GM19438 (cell line): ENCODE results near the gene SYS1.

Experiments
- ATAC-seq: cut with Tn5 transposase; IDR thresholded peaks from one replicate; pipeline ENCODE4 v1.9.1; 2021; ENCODE audit warnings: low read depth; ENCODE audit not compliant: unreplicated experiment

SYS1 gene

DNA sequence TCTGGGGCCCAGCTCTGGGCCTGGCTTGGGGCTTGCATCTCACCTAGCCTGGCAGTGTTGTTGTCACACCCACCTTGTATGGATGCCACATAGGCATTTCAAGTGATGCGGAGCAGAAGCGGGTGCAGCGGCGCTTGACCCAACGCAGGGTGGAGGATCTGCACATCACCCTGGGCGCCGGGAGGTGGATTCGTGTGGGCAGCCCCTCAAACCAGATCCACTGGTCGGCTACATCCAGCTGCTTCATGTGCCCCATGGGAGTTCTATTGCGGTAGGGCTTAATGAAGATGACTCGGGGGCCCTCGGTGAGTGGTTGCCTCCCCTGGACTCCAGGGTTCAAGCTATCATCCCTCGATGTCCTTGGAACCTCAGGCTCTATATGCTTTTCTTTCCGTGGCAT is 12.0 kb downstream of the SYS1 start:
- ATAC-seq = no peak

DNA sequence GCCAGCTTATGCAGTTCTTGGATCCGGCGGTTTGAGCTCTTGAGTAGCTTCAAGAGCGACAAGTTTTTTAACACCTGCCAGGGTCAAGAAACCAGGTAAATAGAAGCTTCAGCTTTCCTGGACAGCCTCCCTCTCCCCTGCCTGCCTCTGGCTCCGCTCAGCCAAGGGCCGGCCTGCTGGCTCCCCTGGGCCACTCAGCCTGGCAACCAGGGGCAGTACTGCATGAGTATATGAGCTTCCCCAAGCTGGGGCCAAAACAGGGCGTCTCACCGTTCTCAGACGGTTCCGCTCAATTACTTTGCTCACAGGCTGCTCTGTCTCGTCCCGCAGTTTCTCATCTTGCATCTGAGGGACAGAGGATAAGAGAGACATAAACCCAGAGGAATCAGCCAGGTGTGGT is 14.3 kb downstream of the SYS1 start:
- no peak for ATAC-seq

DNA sequence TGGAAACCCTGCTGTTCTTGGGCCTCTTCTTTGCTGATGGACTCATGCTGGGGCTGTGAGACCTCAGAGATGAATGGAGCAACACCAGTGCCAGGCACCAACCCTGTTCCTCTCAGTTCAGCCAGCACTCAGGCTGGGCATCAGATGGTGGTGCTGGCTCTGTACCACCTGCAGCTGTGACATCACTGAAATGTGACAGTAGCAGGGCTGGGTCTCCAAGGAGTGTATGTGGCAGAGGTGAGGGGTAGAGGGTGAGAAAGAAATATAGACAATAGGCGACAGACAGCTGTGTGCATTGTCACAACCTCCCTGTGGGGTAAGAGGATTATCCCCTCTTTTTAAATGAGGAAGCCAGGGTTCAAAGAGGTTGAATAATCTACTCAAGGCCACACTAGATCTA is 15.2 kb downstream of the SYS1 start, which contains the start of gene TP53TG5:
TSS of gene TP53TG5 (minus strand) at position 135 of the 400 bp plus-strand sequence. CDS start at position 46, 89 bp downstream.
- no peak for ATAC-seq

DNA sequence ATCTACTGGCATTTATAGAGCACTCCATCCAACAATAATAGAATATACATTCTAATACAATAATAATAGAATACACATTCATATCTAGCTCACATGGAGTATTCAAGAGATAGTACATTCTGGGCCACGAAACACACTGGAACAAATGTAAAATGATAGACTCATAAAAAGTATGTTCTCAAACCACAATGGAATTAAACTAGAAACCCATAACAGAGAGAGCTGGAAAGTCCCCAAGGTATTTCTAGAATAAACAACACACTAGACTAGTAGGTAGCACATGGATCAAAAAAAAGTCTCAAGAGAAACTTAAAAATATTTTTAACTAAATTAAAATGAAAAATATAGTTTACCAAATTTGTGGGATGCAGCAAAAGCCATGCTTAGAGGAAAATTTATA is 24.3 kb downstream of the SYS1 start:
- ATAC-seq = no peak

DNA sequence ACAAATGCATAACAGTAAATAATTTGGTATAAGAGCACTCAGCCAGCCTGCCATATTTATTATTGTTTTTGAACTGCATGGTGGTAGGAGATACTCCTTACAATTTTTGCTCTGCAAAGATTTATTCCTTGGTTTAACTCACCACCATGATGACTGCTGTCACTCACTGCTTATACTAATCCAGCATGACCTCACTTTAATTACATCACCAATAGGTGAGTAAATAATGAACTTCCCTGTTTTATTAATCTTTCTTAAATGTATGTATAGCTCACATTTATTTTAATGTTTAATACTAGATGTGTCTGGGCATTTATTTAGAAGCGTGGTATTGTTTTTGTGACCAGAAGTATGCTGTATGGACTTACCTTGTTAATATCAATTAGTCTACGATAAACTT is 28.0 kb downstream of the SYS1 start:
- ATAC-seq = no peak

DNA sequence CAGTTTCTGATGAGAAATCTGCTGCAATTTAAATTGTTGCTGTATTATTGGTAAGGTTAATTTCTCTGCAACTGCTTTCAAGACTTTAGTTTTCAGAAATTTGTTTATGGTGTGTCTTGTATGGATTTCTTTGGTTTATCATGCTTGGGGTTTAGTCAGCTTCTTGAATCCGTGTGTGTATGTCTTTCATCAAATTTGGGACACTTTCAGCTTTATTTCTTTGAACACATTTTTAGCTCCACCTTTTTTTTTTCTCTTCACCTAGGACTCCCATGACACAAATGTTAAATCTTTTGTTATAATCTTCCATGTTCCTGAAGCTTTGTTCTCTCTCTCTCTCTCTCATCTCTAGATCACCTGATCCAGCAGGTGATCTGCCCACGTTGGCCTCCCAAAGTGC is 28.6 kb downstream of the SYS1 start:
- ATAC-seq = no peak

DNA sequence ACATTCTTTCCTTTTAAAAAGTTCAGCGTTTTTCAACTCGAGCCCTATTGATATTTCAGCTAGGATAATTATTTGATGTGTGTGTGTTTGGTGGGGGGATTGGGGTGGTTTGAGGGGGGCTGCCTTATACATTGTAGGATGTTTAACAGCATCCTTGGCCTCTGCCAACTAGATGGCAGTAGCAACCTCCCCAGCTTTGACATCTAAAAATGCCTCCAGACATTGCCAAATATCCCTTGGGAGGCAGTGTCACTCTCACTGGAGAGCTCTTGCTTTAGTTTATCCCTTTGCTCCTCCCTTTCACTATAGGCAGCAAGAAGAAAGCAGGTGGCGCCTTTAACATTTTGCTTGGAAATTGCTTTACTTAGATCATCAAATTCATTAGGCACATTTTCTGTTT is 29.8 kb downstream of the SYS1 start:
- ATAC-seq = no peak

DNA sequence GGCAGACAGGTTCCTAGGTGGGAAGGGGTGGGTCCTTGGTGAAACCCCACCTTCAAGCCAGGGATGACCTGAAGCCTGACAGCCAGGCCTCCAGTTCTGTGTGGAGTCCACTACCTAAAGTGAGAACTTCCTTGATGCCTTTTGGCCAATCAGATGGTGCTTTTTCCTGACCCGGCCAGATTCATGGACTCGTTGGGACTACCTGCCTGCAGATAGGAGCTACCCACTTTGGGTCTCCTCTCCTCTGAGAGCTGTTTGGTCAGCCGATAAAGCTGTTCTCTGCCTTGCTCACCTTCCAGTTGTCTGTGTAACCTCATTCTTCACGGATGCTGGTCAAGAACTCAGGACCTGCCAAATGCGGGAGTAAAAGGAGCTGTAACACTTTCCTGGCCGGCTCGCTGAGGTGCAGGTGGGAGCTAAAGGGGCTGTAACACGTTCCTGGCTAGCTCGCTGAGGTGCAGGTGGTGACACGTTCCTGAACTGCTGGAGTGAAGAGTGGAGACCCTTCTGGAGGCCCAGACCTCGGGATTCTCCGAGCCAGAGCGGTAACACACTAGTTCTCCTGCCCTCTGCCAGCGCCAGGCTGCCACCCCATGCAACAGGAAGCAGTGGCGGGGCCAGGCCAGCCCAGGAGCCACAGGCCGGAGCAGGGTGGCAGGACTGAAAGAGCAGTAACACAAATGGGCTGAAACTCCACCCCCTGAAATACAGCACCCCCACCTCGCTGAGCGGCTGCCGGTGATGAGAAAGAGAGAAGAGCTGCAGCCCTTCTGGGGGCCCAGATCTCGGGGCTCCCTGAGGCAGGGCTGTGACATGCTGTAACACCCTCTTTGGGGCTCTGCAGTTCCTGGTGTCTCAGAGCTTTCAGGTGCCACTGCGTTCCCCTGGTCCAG is 31.5 kb downstream of the SYS1 start:
- no peak for ATAC-seq

DNA sequence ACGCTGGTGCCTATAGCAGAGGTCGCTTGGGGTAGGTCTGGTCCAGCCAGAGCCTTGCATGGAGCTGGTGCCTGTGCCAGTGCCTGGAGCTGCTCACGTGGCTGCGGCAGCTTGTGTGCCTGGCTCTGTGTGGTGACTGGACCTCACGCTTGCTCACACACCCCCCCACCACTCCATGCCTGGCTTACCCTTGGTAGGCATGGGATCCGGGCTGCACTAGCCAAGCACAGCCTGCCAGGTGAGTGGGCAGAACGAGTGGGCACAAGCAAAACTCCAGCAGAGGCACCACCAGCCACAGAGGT is 32.1 kb downstream of the SYS1 start:
- ATAC-seq = no peak

DNA sequence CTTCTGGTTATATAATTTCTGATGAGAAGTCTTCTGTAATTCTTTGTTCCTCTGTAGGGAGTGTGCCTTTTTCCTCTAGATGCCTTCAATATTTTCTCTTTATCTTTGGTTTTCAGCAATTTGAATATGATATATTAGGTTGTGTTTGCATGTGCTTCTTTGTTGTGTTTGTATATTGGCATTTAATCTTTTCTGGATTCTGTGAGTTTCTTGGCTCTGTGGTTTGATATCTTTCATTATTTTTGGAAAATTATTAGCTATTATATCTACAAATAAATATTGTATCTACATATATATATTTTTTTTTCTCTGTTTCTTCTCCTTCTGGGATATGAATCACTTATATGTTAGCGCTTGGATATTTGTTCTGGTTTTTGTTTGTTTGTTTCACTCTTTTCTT is 36.1 kb downstream of the SYS1 start:
- no peak for ATAC-seq

DNA sequence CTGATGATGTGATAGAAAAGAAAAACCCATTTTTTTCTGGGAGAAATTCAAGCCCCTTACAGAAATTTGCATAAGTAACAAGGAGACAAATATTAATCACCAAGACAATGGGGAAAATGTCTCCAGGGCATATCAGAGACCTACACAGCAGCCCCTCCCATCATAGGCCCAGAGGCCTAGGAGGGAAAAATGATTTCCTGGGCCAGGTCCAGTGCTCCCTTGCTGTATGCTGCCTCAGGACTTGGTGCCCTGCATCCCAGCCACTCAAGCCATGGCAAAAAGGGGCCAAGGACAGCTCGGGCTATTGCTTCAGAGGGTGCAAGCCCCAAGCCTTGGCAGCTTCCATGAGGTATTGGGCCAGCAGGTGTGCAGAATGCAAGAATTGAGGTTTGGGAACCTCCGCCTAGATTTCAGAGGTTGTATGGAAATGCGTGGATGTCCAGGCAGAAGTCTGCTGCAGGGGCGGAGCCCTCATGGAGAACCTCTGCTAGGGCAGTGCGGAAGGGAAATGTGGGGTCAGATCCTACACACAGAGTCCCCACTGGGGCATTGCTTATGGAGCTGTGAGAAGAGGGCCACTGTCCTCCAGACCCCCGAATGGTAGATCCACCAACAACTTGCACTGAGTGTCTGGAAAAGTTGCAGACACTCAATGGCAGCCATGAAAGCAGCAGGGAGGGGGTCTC is 37.5 kb downstream of the SYS1 start:
- no peak for ATAC-seq

DNA sequence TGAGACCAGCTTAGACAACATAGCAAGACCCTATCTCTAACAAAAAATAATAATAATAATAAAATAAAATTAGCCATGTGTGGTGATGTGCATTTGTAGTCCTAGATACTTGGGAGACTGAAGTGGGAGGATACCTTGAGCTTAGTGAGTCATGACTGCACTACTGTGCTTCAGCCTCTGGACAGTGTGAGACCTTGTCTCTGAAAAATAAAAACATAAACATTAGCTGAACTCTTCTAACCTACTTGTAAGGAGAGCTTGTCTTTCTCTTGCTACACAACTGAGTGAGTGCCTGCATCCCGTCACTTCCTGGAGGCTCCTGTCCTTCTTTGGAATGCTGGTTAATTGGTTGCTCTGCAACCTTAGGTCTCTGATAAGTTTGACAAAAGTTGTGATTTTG is 40.0 kb downstream of the SYS1 start:
- ATAC-seq = no peak

DNA sequence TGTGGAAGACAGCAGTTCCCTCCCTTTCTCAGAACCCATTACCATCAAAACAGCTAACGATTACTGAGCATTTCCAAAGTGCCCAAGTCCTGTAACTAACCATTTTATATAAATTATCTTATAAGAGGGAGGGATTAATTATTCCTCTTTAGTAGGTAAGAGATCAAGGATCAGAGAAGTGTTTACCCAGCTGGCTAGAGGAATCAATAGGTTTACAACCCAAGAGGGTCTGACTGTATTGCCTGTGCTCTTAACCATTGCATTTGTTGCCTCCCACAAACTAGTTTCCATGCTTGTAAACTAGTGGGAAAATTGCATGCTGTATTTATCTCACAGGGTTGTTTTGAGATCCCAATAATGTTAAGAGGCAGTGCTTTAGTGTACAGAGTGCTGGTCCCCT is 41.5 kb downstream of the SYS1 start:
- ATAC-seq = no peak

DNA sequence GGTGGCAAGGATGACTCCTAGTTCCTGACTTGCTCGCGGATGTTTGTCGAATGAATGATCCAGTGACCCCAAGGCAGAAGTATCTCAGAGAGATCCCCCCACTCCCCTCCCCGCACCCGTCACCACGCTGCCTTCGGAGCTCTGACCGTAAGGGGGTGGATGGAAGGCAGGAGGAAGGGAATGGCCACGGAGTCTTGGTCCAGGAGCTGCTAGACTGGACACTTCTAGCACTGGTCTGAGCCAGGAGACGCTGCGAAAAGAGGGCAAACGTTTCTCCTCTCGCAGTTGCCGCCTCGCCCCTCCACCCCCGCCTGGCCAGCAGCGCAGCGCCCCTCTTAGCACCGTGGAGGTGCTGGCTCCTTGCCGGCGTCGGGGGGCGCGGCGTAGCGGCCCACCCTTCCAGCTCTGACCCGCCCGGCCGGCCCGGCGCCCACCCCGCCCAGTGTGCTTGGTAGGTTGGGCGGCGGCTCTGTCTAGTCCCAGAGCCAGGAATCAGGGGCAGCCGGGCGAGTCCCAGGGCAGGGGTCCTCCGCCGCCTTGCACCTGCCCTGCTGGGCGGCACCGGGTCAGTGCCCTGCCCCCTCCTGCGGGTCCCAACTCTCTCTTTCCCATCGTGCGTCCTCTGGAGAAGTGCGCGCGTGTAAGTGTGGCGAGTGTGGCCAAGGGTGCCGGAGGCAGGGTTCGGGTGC is 42.8 kb downstream of the SYS1 start:
- no peak for ATAC-seq

DNA sequence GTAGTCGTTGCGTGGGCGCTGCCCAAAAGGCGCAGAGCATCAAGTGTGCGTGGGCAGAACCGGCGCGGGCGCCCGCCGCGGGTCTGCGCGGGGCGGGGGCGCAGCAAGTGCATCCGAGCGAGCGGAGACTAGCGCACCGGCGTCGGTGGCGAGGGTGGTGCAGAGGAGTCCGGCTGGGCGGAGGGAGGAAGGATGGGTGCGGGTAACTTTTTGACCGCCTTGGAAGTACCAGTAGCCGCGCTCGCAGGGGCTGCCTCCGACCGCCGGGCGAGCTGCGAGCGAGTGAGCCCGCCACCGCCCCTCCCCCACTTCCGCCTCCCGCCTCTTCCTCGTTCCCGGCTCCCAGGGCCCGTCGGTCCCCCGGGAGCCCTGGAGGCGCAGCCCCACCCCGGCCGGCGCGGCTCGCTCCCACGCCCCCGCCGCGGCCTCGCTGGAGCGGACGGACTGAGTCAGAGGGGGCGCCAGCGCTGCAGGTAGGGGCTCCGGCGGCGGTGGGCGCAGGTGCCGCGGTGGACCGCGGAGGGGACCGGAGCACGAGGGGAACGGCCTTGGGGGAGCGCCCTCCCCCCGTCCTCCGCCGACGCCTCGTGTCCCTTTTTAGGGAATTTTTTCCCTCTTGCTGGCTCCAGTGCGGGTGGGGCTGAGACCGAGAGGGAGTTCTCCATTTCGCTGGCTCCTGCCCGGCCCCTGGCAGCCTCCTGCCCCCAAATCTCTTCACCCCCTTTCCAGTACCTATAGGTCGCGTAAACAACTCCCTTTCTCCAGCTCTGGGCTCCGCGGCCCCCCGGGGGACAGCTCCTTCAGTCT is 43.5 kb downstream of the SYS1 start:
- no peak for ATAC-seq

DNA sequence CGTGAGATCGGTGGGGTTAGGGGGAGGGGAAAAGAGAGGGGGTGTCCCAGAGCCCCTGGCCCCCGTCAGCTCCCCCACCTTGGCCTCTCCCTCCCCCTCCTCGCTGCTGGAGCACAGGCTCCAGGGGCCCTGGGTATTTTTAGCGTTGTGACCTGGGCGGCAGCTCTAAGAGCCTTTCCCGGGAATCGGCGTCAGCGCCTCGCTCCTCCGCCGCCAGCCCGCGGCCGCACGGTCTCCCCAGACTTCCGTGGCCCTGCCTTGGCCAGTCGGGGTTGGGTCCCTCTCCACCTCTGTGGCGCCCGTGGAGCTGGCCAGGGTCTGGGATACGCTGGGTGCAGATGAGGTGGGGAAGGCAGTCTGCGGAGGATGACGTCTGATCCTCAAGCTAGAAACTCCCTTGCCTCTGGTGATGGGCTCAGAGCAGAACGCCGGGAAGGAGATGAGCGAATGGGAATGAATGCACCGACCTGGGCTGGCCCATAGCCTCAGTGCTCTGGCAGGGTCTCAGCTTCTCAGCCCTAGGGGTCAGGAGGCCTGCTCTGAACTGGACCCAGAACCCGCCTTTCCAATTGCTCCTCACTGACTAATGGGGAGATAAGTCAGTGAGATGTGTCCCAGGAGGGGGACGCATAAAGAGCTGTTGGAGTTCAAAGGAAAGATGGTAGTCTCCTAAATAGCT is 44.2 kb downstream of the SYS1 start:
- no peak for ATAC-seq

DNA sequence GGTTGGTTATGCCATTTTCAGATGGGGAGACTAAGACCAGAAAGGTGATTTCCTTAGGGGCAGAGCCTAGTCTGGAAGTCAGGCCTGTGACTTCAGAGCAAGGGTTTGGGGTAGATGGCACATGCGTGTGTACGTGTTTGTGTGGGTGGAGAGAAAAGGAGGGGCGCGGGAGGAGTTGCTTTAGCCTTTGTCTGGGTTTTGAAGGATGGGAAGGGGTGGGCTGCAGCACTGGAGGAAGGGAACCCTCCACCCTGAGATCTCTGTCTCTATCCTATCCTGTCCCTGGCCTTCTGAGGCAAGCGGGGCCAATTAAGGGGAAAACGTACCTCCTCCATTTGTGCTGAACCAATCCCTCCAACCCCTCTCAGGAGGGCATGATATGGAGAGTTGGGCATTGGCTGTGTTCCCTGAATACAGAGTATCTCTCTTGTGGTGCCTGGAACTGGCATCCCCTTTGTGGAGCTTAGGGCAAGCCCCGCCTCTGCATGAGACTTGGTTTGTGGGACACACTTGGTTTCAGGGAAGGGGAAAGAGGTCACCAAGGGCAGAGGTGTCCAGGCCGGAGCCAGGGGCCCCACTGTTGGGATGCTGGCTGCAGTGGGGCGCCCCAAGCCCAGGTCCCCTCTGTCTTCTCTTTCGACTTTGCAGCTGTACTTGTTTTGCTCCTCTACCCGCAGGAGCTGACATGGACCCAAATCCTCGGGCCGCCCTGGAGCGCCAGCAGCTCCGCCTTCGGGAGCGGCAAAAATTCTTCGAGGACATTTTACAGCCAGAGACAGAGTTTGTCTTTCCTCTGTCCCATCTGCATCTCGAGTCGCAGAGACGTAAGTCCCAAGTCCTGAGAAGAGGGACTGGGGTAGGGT is 45.1 kb downstream of the SYS1 start, which contains the start of gene DBNDD2:
TSS of gene DBNDD2 (plus strand) at position 507 of the 863 bp plus-strand sequence. CDS start at position 686, 179 bp downstream.
- no peak for ATAC-seq

DNA sequence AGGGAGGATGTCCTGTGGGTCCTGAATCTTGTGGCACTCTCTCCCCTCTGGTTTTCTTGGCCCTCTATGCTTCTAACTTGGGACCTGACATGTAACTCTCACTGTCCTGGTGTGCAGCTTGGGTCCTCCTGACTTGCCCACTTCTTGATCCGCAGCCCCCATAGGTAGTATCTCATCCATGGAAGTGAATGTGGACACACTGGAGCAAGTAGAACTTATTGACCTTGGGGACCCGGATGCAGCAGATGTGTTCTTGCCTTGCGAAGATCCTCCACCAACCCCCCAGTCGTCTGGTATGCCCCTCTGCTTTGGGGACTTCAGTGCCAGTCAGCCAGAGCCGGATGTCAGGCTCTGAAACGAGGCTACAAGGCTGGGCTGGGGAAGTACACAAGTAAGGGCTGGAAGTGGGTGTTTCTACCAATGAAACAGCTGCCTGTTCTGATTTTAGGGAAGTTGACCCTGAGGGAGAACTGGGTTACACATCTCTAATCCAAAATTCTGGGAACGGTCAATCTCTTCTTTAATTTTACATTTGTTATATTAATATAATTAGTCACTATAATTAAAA is 45.8 kb downstream of the SYS1 start:
- no peak for ATAC-seq
